GDM1 (cell line): ENCODE measurements around the gene POP5.

Source experiments
- DNase-seq: peaks from one replicate; lab custom pipeline; 2025; lab: John Stamatoyannopoulos, UW

Gene POP5

DNA sequence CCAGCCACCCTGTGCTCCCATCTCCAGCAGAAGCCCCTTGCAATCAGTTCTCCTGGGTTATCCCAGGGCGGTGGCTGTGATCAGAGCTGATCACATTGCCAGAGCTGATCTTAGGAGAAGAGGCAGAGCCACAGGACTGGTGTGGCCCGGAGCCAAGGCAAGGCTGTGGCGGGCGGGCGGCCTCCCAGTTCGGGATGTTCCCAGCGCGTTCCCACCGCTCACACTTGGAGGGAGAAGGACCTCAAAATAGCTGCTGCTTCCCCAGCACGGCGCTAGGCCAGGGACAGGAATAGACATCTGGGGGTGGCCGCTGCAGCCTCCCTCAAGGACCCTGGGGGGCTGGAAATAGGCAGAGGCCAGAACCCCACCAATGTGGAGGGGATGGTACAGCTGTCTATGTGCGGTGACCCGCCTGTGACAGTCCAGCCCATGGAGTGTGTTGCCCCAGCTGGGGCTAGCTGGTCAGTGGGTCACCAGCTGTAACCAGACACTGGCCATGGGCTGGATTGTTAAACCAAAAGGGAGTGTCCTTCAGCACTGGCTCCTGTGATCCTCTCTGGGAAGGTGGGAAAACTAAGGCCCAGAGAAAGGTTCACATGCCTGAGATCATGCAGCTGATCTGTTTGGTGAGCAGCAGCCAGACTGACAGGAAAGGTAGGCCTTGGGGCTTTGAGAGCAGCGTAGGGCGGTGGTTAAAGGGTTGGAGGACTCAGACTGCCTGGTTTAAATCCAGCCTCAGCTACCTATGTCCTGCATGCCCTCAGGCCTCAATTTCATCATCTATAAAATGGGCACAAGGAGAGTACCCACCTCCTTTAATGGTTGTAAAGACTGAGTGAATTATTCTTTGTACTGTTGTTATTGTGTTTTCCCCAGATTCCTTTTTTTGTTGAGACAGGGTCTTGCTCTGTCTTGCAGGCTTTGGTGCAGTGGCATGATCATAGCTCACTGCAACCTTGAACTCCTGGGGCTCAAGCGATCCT, 8.0 kb upstream of the POP5 start:
- DNase-seq, result no peak

DNA sequence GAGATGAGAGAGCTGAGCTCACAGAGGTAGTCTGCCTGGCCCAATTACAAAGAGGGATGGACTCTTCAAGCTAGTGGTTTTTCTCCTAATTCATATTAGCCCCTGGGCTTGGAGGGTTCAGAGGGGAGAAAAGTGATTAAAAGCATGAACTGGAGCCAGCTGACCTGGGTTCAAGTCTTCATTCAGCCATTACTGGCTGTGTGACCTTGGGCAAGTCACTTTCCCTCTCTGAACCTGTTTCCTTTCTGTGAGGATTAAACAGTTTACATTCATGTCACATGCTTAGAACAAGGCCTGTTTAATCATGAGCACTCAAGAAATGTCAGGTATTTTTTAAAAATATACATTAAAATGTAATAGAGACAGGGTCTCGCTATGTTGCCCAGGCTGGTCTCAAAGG, 7.2 kb upstream of the POP5 start:
- no peak for DNase-seq

DNA sequence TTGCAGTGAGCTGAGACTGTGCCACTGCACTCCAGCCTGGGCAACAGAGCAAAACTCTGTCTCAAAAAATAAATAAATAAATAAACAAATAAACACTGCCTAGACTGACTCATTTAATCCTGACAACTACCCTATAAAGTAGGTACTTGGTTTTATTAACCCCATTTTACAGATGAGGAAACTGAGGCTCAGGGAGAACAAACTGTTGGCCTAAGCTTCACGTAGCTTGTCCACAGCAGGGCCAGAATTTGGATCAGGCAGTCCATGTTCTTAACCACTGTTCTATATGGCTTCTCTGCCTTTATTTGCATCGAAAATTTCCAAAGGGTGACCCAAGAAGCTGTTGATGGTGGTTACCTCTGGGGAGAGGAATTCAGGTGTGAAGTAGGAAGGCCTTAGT, 5.7 kb upstream of the POP5 start:
- no peak for DNase-seq

DNA sequence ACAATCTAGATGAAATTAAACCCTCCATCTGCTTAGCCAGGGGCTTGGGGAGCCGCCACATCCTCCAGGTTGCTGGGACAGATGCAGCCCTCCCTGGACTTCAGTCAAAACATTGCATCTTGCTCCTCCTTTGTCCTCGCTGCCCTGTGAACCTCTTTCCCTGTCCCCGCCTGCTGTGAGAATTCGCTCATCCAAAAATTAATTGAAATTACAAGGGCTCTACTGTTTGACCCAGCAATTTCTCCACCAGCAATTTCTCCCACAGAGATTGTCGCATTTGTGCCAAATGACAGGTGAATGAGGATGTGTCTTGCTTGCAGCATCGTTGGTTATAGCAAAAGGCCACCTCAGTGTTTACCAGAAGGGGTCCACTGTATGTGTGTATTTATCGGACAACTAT, 5.0 kb upstream of the POP5 start:
- DNase-seq, result no peak

DNA sequence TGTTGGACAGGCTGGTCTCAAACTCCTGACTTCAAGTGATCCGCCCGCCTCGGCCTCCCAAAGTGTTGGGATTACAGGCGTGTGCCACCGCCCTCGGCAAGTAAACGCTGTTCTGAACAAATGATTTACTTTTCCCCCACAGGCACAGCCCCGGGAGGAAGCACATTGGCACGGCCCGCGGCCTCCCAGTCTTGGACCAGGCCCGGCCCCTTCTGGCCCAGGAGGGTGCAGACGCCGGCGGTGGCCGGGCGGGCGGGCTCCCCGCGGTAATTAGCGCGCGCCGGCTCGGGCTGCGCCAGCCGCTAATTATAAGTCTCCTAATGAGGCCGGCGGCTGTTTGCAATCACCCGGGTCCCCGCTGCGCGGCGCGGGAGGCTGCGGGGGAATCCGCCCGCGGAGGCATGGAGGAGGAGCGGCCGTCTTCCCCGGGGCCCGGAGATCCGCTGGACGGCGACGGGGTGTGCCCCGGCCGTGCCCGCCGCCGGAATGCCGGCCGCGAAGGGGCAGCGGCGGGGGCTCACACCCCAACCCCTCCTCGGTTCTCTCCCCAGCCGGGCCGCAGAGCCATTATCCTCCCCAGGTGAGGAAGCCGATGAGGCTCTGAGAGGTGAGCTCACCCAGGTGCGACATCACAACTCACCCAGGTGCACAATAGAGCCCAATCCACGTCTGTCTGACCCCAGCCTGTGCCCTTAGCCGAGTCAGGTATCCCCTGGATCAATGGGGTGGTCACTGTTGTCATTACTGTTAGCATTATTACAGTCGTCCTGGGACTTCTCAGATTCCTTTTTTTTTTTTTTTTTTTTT, 3.3 kb upstream of the POP5 start:
- DNase-seq, result no peak

DNA sequence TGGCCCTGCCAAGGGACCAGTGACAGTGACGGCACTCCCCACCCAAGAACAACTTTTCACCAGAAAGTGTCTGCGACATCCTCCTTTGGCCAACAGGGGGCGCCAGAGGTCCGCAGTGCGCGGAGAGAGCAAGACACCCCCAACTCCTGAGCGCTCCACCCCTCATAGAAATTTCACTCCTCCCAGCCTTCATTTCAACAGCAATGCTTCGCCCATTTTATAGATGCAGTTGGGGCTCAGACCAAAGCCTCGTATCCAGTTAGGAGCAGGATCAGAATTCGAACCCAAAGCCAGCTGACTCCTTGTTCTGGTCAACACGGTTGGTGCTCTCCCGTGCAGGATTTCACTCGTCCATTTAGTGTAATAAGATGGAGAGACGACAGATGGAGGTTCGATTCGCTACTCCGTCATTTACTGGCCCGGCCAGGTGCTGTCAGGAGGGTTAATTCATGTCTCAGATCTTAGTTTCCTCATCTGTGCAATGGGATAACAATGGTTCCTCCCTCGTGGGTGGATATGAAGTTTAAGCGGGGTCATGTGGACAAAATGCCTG, 2.4 kb upstream of the POP5 start:
- DNase-seq, result peak; percentile 50

DNA sequence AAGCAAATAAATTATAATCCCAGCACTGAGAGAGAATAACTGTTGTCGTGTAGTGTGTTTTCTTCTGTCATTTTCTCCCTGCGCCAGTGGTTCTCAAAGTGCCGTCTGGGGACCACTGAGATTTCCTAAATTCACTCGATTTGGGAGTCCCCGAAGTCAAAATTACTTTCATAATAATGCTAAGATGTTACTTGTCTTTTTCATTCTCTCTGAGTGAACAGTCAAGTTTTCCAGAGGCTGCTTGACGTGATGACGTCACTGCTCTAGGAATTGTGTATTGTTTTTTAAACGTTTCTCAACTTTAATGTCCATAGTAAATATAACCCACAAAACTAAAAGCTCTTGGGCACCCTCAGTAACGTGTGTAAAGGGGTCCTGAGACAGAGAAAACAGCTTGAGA, 796 bp upstream of the POP5 start:
- DNase-seq, result no peak

DNA sequence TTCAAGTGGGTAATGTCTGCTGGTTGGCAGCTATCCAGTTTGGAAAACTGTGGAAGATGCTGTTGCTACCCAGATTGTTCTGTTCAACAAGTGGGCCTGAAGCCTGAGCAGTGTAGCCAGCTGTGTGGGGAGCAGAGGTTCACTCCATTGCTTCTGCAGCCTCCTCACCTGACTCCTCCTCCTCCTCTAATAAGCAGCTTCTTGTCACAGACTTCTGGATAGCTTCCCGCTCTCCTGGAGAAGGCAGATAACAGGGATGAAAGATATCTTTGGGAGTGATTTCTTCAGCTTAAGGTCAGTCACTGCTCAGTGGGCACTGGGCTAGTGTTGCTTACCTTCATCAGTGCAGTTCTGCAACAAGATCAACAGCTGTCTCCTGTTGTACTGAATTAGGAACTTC, 2.0 kb downstream of the POP5 start:
- DNase-seq, result no peak

DNA sequence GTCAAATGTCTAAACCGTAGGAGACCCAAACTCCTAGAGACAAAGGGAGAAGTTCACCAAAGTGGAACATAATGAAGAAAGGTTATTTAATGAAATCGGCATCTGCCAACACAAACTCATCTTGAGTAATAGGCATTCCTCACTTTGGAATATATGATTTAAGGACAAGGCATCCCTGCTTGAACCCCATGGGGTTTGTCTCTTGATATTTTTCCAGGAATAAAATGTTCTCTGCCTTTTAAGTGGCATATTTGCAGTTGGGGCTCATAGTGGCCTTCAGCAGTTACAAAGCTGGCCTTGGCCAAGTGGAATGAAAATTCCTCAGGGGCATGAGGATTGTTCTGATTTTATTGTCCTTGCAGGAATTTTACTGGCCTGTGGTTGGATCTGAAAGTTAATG, 7.1 kb downstream of the POP5 start:
- DNase-seq, result no peak

DNA sequence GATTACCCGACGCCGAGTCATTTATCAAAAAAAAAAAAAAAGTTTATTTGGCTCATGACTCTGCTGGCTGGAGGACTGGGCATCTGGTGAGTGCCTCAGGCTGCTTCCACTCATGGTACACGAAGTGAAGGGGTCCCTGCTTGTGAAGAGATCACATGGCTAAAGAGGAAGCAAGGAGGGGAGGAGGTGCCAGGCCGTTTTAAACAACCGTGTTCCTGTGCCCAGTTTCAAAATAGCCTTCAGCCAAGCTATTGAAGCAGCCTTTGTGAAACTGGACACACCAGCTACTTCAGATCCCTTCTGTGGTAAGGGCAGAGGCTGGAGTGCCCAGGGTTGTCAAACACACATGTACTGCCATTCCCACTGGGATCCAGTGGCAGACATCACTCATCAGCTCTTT, 7.6 kb downstream of the POP5 start:
- DNase-seq, result no peak

DNA sequence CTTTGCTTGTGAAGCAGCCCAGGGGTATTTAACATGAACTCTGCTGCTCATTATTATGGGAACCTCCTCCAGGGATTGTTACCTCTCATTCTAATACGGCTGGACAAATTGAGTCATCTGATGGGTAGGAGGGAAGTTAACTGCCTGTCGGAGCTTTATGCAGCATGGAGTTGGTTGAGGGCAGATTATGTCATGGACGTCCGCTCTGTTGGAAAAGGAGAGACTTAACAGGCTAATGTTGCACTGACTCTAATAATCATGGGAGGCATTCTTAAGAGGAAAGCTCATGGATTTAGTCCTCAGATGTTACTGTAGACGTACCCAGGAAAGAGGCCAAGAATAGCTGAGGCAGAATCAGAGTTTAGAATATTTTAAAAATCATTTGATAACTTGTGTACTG, 9.9 kb downstream of the POP5 start:
- DNase-seq, result no peak

DNA sequence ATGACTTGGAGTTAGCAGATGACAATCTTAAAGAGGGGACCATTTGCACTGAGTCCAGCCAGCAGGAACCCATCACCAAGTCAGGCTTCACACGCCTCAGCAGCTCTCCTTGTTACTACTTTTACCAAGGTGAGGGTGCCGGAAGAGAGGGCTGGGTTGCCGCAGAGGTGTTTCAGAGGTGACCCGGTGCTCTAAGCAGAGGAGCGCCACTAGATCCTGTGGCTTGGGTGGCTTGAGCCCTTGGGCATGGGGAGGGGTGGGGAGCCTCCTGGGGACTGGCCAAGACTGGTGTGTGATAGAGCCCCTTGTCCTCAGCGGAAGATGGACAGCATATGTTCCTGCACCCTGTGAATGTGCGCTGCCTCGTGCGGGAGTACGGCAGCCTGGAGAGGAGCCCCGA, 17.7 kb downstream of the POP5 start:
- DNase-seq, result no peak

DNA sequence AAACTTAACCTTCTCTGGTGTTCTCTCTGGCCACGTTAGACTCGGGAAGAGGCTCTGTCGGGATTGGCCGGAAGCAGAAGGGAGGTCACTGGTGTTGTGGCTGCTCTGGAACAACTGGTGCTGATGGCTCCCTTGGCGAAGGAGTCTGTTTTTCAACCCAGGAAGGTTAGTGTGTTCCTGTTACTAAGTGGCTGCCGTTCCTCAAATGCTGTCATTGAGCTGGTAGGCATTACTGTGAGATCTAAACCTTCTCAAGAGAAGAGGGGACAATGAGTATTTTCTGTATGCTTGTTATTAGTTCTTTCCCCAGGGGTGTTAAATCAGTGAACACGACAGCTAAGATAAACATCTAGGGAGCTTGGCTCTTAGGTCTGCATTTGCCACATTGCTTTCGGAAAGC, 18.3 kb downstream of the POP5 start:
- DNase-seq, result no peak

DNA sequence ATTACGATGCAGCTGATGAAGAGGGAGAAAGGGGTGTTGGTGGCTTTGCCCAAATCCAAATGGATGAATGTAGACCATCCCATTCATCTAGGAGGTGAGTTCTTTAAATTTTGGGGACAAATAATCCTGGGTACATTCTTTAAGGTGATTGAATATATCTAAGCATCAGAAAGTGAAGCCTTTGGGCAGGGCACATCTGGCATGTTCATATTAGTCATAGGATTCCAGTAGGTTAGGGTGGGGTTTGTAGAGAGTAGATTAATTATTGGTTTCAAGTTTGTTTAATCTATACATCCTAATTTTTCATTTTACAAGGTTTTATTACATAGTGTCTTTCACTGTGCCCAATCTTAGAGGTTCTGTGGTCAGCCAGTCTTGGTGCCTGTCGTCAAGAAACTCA, 23.6 kb downstream of the POP5 start:
- no peak for DNase-seq

DNA sequence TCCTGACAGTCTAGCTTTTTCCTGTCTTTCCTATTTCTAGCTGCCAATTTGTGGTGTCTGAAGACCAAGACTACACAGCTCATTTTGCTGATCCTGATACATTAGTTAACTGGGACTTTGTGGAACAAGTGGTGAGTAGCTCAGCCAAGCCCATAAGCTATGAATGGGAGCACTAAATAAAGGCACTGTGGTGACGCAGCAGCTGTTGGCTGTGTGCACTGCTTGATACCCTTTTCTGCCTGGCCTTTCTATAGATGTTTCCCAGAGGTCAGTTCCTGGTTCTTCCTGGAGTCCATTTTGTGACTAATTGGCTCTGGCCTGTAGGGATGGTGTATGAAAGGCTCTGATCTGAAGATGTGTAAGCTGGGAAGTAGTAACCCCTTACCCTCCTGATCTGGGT, 26.5 kb downstream of the POP5 start:
- DNase-seq, result no peak

DNA sequence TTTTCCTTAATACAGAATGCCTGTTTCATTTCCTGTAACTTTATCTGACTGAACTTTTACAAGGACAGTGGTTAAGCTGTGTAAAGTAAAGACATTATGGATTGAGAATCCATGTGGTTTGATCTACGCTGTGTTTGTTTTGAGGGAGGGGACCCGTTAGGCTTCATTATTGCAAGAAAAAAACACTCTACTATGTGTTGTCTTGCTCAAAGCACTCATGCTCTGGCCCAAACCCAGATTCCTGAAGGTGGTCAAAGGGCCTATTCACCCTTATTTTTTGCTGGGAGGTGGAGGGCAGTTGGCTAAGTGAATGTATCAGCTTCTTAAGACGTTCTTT, 35.2 kb downstream of the POP5 start:
- no peak for DNase-seq

DNA sequence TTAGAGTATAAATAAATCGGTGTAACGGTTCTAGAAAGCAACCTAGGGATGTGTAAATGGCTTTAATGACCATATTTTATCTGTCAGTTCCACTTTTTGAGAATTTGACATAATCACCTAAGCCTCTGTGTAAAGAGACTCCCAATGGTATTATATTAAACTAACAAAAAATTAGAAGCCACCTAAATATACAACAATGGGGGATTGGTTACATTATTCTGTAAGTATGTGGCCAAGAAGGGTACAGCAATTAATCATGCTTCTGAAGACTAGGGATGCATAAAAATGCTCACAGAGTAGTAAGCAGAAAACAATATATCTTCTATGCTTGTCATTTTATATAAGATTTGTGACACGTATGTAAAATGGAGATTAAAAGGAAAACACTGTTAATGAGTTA, 36.5 kb downstream of the POP5 start:
- DNase-seq, result no peak

DNA sequence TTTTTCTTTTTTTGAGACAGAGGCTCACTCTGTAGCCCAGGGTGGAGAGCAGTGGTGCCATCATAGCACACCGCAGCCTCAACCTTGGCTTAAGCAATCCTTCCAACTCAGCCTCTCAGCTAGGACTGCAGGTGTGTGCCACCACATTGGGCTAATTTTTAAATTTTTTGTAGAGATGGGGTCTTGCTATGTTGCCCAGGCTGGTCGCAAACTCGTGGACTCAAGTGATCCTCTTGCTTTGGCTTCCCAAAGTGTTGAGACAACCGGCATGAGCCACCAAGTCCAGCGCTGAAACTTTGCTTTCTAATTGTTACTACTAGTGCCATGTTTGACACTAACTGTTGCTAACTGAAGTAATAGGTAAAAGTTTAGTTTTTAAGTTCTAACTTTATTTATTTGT, 39.0 kb downstream of the POP5 start:
- no peak for DNase-seq

DNA sequence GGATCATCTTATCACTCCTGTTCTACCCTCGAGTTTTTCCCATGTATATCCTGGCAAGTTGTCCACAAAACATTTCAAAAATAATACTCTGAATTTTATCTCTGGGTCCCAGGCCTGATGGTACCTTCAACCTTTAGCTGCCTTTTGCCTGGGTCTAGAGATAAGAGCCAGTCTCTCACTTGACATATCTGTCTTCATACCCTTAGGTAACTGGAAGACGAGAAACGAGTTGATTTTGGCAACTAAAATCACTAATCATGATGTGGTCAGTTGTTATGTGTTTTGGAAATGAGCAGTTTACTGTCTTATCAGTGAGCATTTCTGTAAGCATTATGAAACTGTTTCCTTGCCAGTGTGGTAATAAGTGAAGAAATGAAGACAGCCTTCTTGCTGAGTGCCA, 40.8 kb downstream of the POP5 start:
- DNase-seq, result no peak

DNA sequence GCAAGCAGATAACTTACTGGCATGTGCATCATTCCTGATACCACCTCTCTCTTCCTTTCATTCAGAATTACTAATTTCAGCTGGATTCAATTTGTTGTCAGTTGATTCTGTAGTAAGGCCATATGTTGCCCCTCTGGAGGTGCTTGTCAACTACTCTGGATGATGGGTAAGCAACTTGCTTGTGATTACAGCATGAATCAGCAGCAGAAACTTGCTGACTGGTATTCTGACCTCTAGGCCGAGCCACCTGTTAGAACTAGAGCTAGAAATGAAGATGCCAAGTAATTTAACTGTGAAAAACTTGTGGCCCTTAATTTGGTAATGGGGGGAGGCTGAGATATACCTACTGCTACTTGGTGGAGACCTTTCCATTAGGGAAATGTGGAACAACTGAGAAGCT, 41.9 kb downstream of the POP5 start:
- DNase-seq, result no peak

DNA sequence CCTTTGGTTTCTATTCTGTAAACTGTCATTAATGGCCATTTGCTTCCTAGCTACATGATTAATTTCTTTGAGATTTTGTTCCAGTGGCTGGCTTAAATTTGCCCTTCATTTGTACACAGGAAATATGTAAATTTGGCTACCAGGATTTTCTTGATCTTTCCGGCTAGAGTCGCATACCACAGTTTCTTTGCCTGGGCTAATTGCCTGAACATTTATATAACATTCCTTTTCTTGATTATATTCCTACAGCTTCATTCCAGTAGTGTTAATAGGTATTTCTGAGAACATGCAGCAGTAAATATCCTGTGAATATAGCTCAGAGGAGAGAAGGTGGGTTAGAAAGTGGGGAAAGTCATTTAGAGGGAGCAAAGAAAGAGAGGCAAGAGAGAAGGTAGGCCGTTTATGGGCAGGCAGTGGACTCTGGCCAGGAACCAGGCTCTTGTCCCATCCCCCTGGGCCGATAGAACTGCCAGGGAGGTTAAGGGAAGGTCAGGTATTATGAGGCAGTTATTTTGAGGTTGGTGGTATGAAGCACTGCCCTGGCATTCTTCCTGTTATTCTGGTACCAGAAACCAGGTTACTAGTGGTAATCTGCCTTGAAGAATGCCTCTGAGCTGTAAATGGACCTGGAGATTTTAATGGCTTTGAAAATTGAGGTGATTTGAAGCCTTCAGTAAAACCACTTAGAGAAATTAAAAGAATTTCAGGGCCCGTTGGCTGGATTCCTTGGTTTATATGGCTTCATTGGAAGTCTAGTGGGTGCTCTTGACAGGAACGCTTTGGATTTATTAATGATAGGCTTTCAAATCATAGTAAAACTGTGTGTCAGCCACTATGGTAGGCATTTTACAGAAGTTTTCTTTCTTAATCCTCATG, 42.7 kb downstream of the POP5 start:
- DNase-seq, result peak; percentile 32

DNA sequence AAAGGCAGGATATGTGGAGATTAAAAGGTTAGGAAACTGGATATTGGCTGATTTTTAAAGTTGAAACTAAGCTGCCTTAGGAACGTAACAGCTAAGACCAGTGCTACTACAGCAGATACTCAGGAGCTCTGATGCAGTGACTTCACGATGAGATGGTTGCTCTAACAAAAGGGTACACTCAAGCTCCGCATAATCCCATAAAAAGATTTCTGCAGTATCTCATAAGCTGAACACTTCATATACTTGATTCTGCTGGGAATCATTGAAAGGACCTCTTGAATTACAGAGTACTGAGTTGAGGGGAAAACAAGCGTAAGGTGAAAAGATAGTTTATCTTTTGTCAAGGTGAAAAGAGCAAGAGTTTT, 43.4 kb downstream of the POP5 start:
- DNase-seq, result no peak
